SU-DHL-6 (cell line): ENCODE measurements around the gene LRRC71.

Experiments used
- H2AFZ ChIP-seq: fragments of 200-600 bp; sonication (generic); 2 replicates; pipeline ENCODE4 v1.6.1; 2014; ENCODE audit warnings: low read depth, mild to moderate bottlenecking, moderate library complexity, mixed read lengths, antibody characterized with exemption, low read length; ENCODE audit not compliant: severe bottlenecking
- H3F3A ChIP-seq: fragments of 200-600 bp; shearing (Covaris generic); 2 replicates; pipeline ENCODE4 v1.6.0; 2016; ENCODE audit warnings: antibody characterized with exemption, mild to moderate bottlenecking; ENCODE audit not compliant: insufficient read depth
- H3K27ac ChIP-seq: fragments of 200-600 bp; sonication (generic); 2 replicates; pipeline ENCODE4 v1.5.1; 2016; ENCODE audit warnings: low read depth, mild to moderate bottlenecking, low read length, moderate library complexity, mixed read lengths
- H3K27me3 ChIP-seq: fragments of 200-600 bp; sonication (generic), shearing (Covaris generic); 2 replicates; pipeline ENCODE4 v1.6.0; 2014; ENCODE audit warnings: mild to moderate bottlenecking, low read length
- H3K36me3 ChIP-seq: fragments of 200-600 bp; sonication (generic); 2 replicates; pipeline ENCODE4 v1.6.1; 2014; ENCODE audit warnings: mild to moderate bottlenecking, low read length, mixed read lengths
- H3K4me2 ChIP-seq: fragments of 300-600, 200-600 bp; shearing (Covaris generic), sonication (generic); 2 replicates; pipeline ENCODE4 v1.6.0; 2014; ENCODE audit warnings: low read length, low read depth, mild to moderate bottlenecking; ENCODE audit not compliant: poor library complexity, severe bottlenecking
- H3K4me3 ChIP-seq: fragments of 200-600 bp; sonication (generic); 2 replicates; pipeline ENCODE4 v1.5.1; 2014; ENCODE audit warnings: antibody characterized with exemption, low read length, mild to moderate bottlenecking, mixed read lengths; ENCODE audit not compliant: insufficient read depth, poor library complexity, severe bottlenecking
- H3K79me2 ChIP-seq: fragments of 200-600 bp; sonication (generic); 2 replicates; pipeline ENCODE4 v1.6.1; 2014; ENCODE audit warnings: mild to moderate bottlenecking, low read length, moderate library complexity; ENCODE audit not compliant: insufficient read depth
- H3K9ac ChIP-seq: fragments of 200-600 bp; sonication (generic); 2 replicates; pipeline ENCODE4 v1.7.0; 2014; ENCODE audit warnings: mild to moderate bottlenecking, low read length
- H3K9me2 ChIP-seq: fragments of 200-600 bp; sonication (generic); replicated peaks from 2 replicates; pipeline ENCODE4 v1.6.1; 2014; ENCODE audit warnings: low read length; ENCODE audit not compliant: insufficient read depth
- H3K9me3 ChIP-seq: fragments of 200-600 bp; sonication (generic); 2 replicates; pipeline ENCODE4 v1.6.1; 2014; ENCODE audit warnings: low read length, mixed read lengths; ENCODE audit not compliant: insufficient read depth
- H4K20me1 ChIP-seq: fragments of 200-600 bp; sonication (generic); 2 replicates; pipeline ENCODE4 v1.6.1; 2014; ENCODE audit warnings: low read depth, mild to moderate bottlenecking, antibody characterized with exemption, low read length, moderate library complexity, mixed read lengths
- CTCF ChIP-seq: fragments of 200-600 bp; sonication (generic); IDR thresholded peaks from one replicate; pipeline ENCODE4 v1.5.1; 2017; ENCODE audit warnings: antibody characterized with exemption, mild to moderate bottlenecking, low read length, moderate library complexity; ENCODE audit not compliant: insufficient read depth, poor library complexity, severe bottlenecking
- EZH2phosphoT487 ChIP-seq: fragments of 200-600 bp; sonication (generic), shearing (Covaris generic); conservative IDR thresholded peaks from 2 replicates; pipeline ENCODE4 v1.6.1; 2018; ENCODE audit warnings: mild to moderate bottlenecking, antibody characterized with exemption, low read length, moderate library complexity, mixed read lengths

The LRRC71 gene

GRCh38 chr1:156889802-156890580 is 30.4 kb upstream of the LRRC71 start:
- no peak overlapping the region for H3K9ac ChIP-seq
- no peak overlapping the region for H3K4me3 ChIP-seq
- H3K27ac ChIP-seq: no peak overlapping the region
- H3K79me2 ChIP-seq: no peaks in the 10 kb centered on the region
- no peaks in the 10 kb centered on the region for H3K36me3 ChIP-seq
- no peaks in the 10 kb centered on the region for H3K9me2 ChIP-seq
- H3K9me3 ChIP-seq: no peaks in the 10 kb centered on the region
- H3K4me2 ChIP-seq: no peak overlapping the region
- no peak overlapping the region for H2AFZ ChIP-seq
- no peaks in the 10 kb centered on the region for H3F3A ChIP-seq
- no peaks in the 10 kb centered on the region for H4K20me1 ChIP-seq
- H3K27me3 ChIP-seq: no peaks in the 10 kb centered on the region
- no peak for TF ChIP-seq EZH2phosphoT487
- TF ChIP-seq CTCF: peak; percentile 65

GRCh38 chr1:156892190-156893047 is 28.0 kb upstream of the LRRC71 start:
- Histone ChIP-seq H3K27me3 (0 out of 2 replicates have a peak, but pooled peaks cover 2% of the 10 kb centered on the region), H3K9me2 (no peaks in the 10 kb centered on the region), H3K9me3 (no peaks in the 10 kb centered on the region), H3K27ac (no peak overlapping the region), H3K4me2 (no peak overlapping the region), H3K4me3 (no peak overlapping the region), H3K9ac (no peak overlapping the region), H3K36me3 (no peaks in the 10 kb centered on the region), H2AFZ (no peak overlapping the region), H3K79me2 (no peaks in the 10 kb centered on the region), H4K20me1 (no peaks in the 10 kb centered on the region), H3F3A (no peaks in the 10 kb centered on the region)
- TF ChIP-seq CTCF (peak; percentile 71), EZH2phosphoT487 (no peak)

- H3F3A ChIP-seq: no peaks in the 10 kb centered on the region
- H2AFZ ChIP-seq: no peak within 1 kb of the TSS
- H3K4me2 ChIP-seq: no peak within 1 kb of the TSS
- no peak within 1 kb of the TSS for H3K9ac ChIP-seq
- H4K20me1 ChIP-seq: no peaks in the 10 kb centered on the region
- H3K79me2 ChIP-seq: no peaks in the 10 kb centered on the region
- TF ChIP-seq EZH2phosphoT487 (no peak), CTCF (no peak)
- H3K27ac ChIP-seq: no peak within 1 kb of the TSS
- H3K9me2 ChIP-seq: no peaks in the 10 kb centered on the region
- H3K27me3 ChIP-seq: 0 out of 2 replicates have a peak, but pooled peaks cover 2% of the 10 kb centered on the region
- no peaks in the 10 kb centered on the region for H3K36me3 ChIP-seq
- H3K9me3 ChIP-seq: no peaks in the 10 kb centered on the region
- no peak within 1 kb of the TSS for H3K4me3 ChIP-seq
These were observed 27.1 kb upstream of the LRRC71 start, which contains the start of gene PEAR1 for GRCh38 chr1:156893048-156893953. Gene PEAR1, plus strand, starts transcription at chr1:156893718. Its CDS starts 10,209 bp downstream, at chr1:156903927.
